ENCODE measurements around the gene PSD. TPM values are rescaled to one million over a fixed set of nuclear protein-coding genes. Genes with fewer than 3 reads are reported as not detected.

The PSD gene
- total and polyA plus RNA-seq, 11 donors = 0.14 to 1.7 (median 0.84) TPM

- no peaks in the 10 kb centered on the region for H3K27me3 ChIP-seq
- peaks cover 3 to 53% (median 33%) of the 10 kb centered on the region in 12 donors for H3K4me1 ChIP-seq
- 1% methylated on average over 22 to 42 of the region's 42 CpGs for WGBS, 4 donors
- TF ChIP-seq POLR2A (IDR thresholded peaks at IDR 0.05) (peak in 1 of 2 donors; percentile 70), CTCF (IDR thresholded peaks at IDR 0.05) (no peak)
- DNase-seq (peak; percentile 88 to 93 (median 91)), ATAC-seq (peak; percentile 67 to 82 (median 68))
- intact Hi-C loops (cut with DNase I) = loop anchor here in 9 of 10 donors (2.0 to 10.0 kb wide), 10 partner anchors 25 to 228 kb away; partner anchors contain the start of genes FBXL15 (in 3 of the 9) and ELOVL3 (in 1 of the 9)
- H3K36me3 ChIP-seq = peaks cover 0 to 39% (median 5%) of the 10 kb centered on the region in 9 donors
- no peaks in the 10 kb centered on the region for H3K9me3 ChIP-seq
- H3K4me3 ChIP-seq = peak within 1 kb of the TSS; percentile 50 to 91 (median 75)
- H3K27ac ChIP-seq = peak within 1 kb of the TSS; percentile 89 to 99 (median 96)
Observed at GRCh38 chr10:102395400-102396316, 22.9 kb downstream of the PSD start, which contains the start of gene NFKB2. TSS of gene NFKB2 (plus strand) at chr10:102395705. CDS start at chr10:102395960, 255 bp downstream.

- intact Hi-C loops (cut with DNase I) = loop anchor here in 8 of 10 donors (1.0 to 10.0 kb wide), 13 partner anchors 26 to 228 kb away; partner anchors contain the start of genes FBXL15 (in 3 of the 8), ACTR1A (in 1 of the 8) and ELOVL3 (in 1 of the 8)
- H3K27ac ChIP-seq = peak overlapping the region; percentile 89 to 99 (median 96)
- H3K27me3 ChIP-seq = no peaks in the 10 kb centered on the region
- no peak for TF ChIP-seq POLR2A (IDR thresholded peaks at IDR 0.05)
- TF ChIP-seq CTCF (IDR thresholded peaks at IDR 0.05) = no peak
- H3K4me1 ChIP-seq = peaks cover 3 to 48% (median 31%) of the 10 kb centered on the region in 12 donors
- peaks cover 0 to 31% (median under 1%) of the 10 kb centered on the region in 9 donors for H3K36me3 ChIP-seq
- H3K4me3 ChIP-seq = peak overlapping the region; percentile 50 to 91 (median 75)
- DNase-seq (no peak), ATAC-seq (peak in 2 of 4 donors; percentile 0 to 1)
- WGBS, 4 donors = 0 to 1% (median 0%) methylated on average over 8 to 35 of the region's 35 CpGs
- no peaks in the 10 kb centered on the region for H3K9me3 ChIP-seq
Observed at GRCh38 chr10:102394801-102395399, 23.7 kb downstream of the PSD start.

- Histone ChIP-seq H3K27ac (peak overlapping the region; percentile 89 to 99 (median 96)), H3K9me3 (no peaks in the 10 kb centered on the region), H3K4me1 (peaks cover 3 to 42% (median 26%) of the 10 kb centered on the region in 12 donors), H3K4me3 (peak overlapping the region; percentile 50 to 91 (median 75)), H3K27me3 (no peaks in the 10 kb centered on the region), H3K36me3 (peaks cover 0 to 27% (median 0%) of the 10 kb centered on the region in 9 donors)
- intact Hi-C loops (cut with DNase I) = loop anchor here in 7 of 10 donors (1.0 to 10.0 kb wide), 10 partner anchors 27 to 191 kb away; partner anchors contain the start of genes FBXL15 (in 3 of the 7) and ACTR1A (in 1 of the 7)
- TF ChIP-seq CTCF (IDR thresholded peaks at IDR 0.05) = peak in 10 of 12 donors; percentile 1 to 98 (median 94)
- peak in 1 of 2 donors; percentile 81 for TF ChIP-seq POLR2A (IDR thresholded peaks at IDR 0.05)
- DNase-seq (peak; percentile 96 to 98 (median 97)), ATAC-seq (peak; percentile 84 to 94 (median 92))
- 0 to 1% (median 0%) methylated on average over 46 to 71 of the region's 71 CpGs for WGBS, 4 donors
Observed at GRCh38 chr10:102394079-102394800, 24.3 kb downstream of the PSD start.
